Upper lobe of left lung (tissue), 4 donors: ENCODE measurements around the gene SRCIN1.

Source experiments
- EP300 ChIP-seq, 4 donors: sonication (generic); formaldehyde crosslinking; IDR thresholded peaks; one replicate each; pipeline ENCODE4 v1.5.1; 2017; ENCODE audit warnings: antibody characterized with exemption in 4 of 4, control low read depth in 2 of 4
- POLR2A ChIP-seq, 4 donors: fragments of 450-650 bp; IDR thresholded peaks; one replicate each; pipeline ENCODE4 v1.5.1; 2016 to 2017; ENCODE audit warnings: antibody characterized with exemption in 4 of 4, mild to moderate bottlenecking in 2 of 4
- TF ChIP-seq, protein P1 (sequence below), 6 experiments: fragments of 450-650 bp in 4 of 6; fragments of 200-600 bp in 2 of 6; sonication (generic) in 2 of 6; IDR thresholded peaks; one replicate each; pipeline ENCODE4 v1.5.1; 2016 to 2019; ENCODE audit warnings: antibody characterized with exemption in 6 of 6

GRCh38 chr17:38613525-38613980, 7.8 kb upstream of the SRCIN1 start:
- TF ChIP-seq, protein P1, sequence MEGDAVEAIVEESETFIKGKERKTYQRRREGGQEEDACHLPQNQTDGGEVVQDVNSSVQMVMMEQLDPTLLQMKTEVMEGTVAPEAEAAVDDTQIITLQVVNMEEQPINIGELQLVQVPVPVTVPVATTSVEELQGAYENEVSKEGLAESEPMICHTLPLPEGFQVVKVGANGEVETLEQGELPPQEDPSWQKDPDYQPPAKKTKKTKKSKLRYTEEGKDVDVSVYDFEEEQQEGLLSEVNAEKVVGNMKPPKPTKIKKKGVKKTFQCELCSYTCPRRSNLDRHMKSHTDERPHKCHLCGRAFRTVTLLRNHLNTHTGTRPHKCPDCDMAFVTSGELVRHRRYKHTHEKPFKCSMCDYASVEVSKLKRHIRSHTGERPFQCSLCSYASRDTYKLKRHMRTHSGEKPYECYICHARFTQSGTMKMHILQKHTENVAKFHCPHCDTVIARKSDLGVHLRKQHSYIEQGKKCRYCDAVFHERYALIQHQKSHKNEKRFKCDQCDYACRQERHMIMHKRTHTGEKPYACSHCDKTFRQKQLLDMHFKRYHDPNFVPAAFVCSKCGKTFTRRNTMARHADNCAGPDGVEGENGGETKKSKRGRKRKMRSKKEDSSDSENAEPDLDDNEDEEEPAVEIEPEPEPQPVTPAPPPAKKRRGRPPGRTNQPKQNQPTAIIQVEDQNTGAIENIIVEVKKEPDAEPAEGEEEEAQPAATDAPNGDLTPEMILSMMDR (IDR thresholded peaks at IDR 0.05): no peak
- no peak for TF ChIP-seq EP300 (IDR thresholded peaks at IDR 0.05)
- TF ChIP-seq POLR2A (IDR thresholded peaks at IDR 0.05): no peak
